Fibroblast of villous mesenchyme (primary cell): ENCODE measurements around the gene RBFOX2. TPM values are rescaled to one million over a fixed set of nuclear protein-coding genes. Genes with fewer than 3 reads are reported as not detected.

Source experiments
- DNase-seq: peaks from one replicate; pipeline ENCODE4 v3.0.0-alpha.2; 2010; ENCODE audit warnings: low read depth
- H3K4me3 ChIP-seq: 2 replicates; pipeline ENCODE4 v1.5.1; 2011; ENCODE audit warnings: low read depth, mild to moderate bottlenecking, low read length
- total RNA-seq: library from RNA; depleted of rRNA; stranded (reverse); fragments of >200 nt; gene quantifications from 2 replicates; pipeline ENCODE4 v1.2.3, GENCODE V29; 2012
- TF ChIP-seq, protein P1 (sequence below): IDR thresholded peaks from 2 replicates; pipeline ENCODE4 v1.5.1; 2012; ENCODE audit warnings: low read depth, mild to moderate bottlenecking, low read length; ENCODE audit not compliant: insufficient read depth

Gene RBFOX2
- total RNA-seq, 1 donor = 174 TPM

DNA sequence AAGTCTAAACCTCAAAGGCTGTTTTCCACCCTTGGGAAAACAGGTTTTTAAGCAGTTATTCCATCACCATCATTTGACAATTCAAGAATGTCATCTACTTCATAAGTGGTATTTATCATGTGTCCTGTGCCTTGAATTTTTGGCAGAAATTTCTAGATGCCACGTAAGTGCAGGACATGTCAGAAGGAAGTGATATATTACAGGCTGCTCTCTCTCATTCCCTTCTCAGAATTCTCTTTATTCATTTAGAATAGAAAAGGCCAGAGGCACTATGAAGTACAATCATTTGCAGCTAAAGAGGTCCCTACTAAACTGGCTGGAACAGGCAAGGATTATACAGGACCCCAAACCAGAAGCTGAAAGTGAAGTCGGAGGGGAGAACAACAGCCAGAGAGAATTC is 11.9 kb downstream of the RBFOX2 start:
- TF ChIP-seq, protein P1, sequence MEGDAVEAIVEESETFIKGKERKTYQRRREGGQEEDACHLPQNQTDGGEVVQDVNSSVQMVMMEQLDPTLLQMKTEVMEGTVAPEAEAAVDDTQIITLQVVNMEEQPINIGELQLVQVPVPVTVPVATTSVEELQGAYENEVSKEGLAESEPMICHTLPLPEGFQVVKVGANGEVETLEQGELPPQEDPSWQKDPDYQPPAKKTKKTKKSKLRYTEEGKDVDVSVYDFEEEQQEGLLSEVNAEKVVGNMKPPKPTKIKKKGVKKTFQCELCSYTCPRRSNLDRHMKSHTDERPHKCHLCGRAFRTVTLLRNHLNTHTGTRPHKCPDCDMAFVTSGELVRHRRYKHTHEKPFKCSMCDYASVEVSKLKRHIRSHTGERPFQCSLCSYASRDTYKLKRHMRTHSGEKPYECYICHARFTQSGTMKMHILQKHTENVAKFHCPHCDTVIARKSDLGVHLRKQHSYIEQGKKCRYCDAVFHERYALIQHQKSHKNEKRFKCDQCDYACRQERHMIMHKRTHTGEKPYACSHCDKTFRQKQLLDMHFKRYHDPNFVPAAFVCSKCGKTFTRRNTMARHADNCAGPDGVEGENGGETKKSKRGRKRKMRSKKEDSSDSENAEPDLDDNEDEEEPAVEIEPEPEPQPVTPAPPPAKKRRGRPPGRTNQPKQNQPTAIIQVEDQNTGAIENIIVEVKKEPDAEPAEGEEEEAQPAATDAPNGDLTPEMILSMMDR = no peak
- DNase-seq = no peak

DNA sequence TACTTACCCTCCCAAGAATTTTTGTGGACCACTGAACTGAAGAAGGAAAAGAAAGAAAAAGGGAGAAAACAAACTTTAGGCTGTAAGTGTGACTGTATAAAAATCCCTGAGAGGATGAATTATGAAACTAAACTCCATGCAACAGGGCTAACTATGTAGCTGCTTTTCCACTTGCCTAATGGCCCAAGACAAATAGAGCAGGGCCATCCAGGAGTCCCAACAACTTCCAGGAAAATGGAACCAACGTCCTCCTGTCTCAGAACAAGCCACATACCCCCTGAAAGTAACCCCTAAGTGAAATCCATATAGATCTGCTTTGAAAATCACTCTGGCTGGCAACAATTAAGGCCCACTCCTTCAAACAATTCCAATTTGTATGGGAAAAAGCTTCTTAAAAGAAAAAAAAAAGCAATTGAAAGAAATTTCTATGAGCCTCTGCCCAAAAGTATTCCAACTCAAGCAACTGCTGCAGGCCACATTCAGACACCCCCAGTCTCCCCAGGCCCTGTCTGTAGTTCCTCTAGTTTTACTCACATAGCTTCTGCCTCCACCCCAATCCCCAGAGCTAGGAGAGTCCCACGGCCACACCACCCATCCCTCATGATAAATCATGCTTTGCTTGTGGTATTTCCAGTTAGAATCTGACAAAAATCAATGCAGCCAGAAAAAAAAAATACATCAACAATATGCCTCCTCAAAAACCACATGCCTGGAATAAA is 12.7 kb downstream of the RBFOX2 start:
- no peak overlapping the region for H3K4me3 ChIP-seq
- DNase-seq = no peak
- TF ChIP-seq, protein P1 = no peak

More for the DNA sequence above, 11.9 kb downstream of the RBFOX2 start:
- H3K4me3 ChIP-seq = no peak overlapping the region

DNA sequence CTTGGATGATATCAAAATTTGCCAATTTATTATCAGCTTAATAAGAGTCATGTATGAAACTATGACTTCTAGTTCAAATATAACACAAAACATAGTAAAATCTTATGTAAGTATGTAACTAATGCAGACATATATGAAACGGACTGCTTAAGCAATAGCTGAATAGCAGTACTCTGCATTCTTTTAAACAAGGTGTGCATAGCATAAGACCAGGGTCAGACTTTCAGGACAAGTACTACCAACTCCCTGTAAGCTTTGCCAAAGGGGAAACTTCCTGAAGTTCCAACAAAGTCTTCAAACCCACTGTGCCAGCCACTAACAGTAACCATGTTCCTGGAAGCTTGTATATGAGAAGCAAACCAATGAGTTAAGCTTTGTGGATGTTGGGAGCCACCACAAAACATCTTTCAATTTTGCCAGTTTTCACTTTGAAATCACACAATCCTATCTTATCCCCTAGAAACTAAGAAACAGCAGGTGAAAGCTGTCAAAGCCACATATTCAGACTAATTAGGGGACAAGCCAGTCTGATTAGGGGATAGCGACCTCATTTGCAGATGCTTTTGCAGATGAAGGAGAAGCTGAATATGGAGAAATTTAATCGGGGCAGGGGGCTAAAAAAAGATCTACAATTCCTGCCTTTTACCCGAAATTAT is 13.3 kb downstream of the RBFOX2 start:
- H3K4me3 ChIP-seq = no peak overlapping the region
- TF ChIP-seq, protein P1 = no peak
- DNase-seq = no peak

DNA sequence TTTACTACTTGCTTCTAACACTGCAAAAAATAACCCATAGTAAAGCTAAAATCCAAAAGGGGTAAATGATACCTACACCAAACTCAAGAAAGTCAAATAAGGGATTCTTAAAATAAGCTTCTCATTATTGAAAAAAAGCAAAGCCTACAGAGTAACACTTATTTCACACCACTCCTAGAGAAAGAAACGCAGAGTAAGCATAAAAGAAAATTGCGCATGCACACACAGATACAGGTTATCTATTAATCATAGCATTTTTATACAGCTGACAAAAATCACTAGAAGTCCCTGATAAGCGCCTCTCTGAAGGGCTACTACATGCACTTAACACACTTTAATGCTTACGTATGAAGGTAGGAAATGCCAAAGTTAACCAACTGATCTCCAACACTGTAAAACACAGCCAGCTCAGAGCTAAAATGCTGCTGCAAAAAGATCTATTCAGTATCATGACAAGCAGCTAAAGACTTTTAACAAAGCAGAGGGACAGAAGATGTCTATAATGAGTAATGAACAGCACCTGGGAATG is 14.0 kb downstream of the RBFOX2 start:
- TF ChIP-seq, protein P1 = no peak
- DNase-seq = no peak
- H3K4me3 ChIP-seq = no peak overlapping the region

DNA sequence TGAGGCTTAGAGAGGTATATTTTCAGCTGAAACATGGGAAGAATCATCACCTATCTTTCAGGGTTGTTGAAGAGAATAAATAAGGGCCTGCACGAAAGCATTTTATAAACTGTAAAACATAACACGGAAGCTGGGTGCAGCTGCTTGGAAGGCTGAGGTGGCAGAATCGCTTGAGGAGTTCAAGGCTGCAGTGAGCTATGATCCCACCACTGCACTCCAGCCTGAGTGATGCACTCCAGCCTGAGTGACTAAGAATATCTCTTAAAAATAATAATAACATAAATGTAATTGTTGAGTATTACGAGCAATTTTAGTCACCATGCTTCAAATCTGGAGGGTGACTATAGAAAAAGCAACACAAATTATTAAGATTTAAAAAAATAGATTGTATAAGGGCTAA is 16.3 kb downstream of the RBFOX2 start:
- H3K4me3 ChIP-seq = no peak overlapping the region
- DNase-seq = no peak
- TF ChIP-seq, protein P1 = no peak

DNA sequence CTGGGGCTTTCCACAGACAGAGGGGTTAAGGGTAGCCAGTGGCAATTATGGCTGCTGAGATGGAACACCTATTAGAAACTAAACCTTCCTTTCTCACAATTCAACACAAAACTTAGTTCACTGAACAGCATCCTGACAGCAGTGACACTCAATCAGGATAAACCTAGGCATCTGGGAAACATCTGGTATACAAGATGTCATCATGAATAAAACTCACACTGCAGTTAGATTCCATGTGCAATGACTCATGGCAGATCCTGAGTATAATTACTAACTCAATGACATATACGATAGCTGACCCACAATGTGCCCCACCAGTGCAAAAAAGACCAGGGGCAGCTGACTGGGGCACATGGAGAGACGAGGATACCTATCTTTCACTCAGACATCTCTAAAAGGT is 17.7 kb downstream of the RBFOX2 start:
- no peak overlapping the region for H3K4me3 ChIP-seq
- TF ChIP-seq, protein P1 = no peak
- peak; percentile 89 for DNase-seq
